Activated naive CD8-positive, alpha-beta T cell treated with anti-CD3 and anti-CD28 coated beads, Interleukin-2, amount 50 U/mL, for 24 hours (primary cell): ENCODE measurements around the gene IL7R.
"Not testable (repeated sequence)": the region's sequence is repeated elsewhere in the genome, so short reads cannot be mapped to it uniquely, and the experiment has no call there.

Experiments used
- ATAC-seq: fragments of 150-1000 bp; cut with Tn5 transposase; one replicate; pipeline ENCODE4 v1.10.0; 2021
- DNase-seq: peaks from one replicate; pipeline ENCODE4 v3.0.0; 2021
- H3K27ac Mint-ChIP-seq: one replicate; pipeline ENCODE4 v1.8.0; 2021; ENCODE audit warnings: mild to moderate bottlenecking, mixed read lengths
- H3K27me3 Mint-ChIP-seq: one replicate; pipeline ENCODE4 v1.8.0; 2021; ENCODE audit warnings: mixed read lengths
- H3K36me3 Mint-ChIP-seq: one replicate; pipeline ENCODE4 v1.8.0; 2021; ENCODE audit warnings: low read depth, mixed read lengths
- H3K4me1 Mint-ChIP-seq: one replicate; pipeline ENCODE4 v1.8.0; 2021; ENCODE audit warnings: mixed read lengths
- H3K4me3 Mint-ChIP-seq: one replicate; pipeline ENCODE4 v1.8.0; 2021; ENCODE audit warnings: mild to moderate bottlenecking, moderate library complexity, mixed read lengths
- H3K9me3 Mint-ChIP-seq: one replicate; pipeline ENCODE4 v1.8.0; 2021; ENCODE audit warnings: mixed read lengths

The IL7R gene

GRCh38 chr5:35876922-35877321, 20.2 kb downstream of the IL7R start:
- Mint-ChIP-seq H3K27me3 (no peaks in the 10 kb centered on the region), H3K4me3 (no peak overlapping the region), H3K27ac (peak overlapping the region; percentile 90), H3K36me3 (peaks cover 78% of the 10 kb centered on the region), H3K9me3 (peaks cover 8% of the 10 kb centered on the region), H3K4me1 (peaks cover 81% of the 10 kb centered on the region)
- ATAC-seq, result peak; percentile 43
- no peak for DNase-seq

GRCh38 chr5:35877655-35878054, 21.0 kb downstream of the IL7R start:
- Mint-ChIP-seq H3K9me3 (peaks cover 8% of the 10 kb centered on the region), H3K4me1 (peaks cover 86% of the 10 kb centered on the region), H3K27me3 (no peaks in the 10 kb centered on the region), H3K27ac (peak overlapping the region; percentile 90), H3K4me3 (peak overlapping the region; percentile 48), H3K36me3 (peaks cover 74% of the 10 kb centered on the region)
- DNase-seq (no peak), ATAC-seq (peak; percentile 80)

GRCh38 chr5:35878079-35878478, 21.4 kb downstream of the IL7R start:
- no peak for DNase-seq
- no peak for ATAC-seq
- Mint-ChIP-seq H3K4me1 (peaks cover 87% of the 10 kb centered on the region), H3K27me3 (no peaks in the 10 kb centered on the region), H3K36me3 (peaks cover 72% of the 10 kb centered on the region), H3K27ac (peak overlapping the region; percentile 90), H3K4me3 (peak overlapping the region; percentile 48), H3K9me3 (peaks cover 8% of the 10 kb centered on the region)

- no peak overlapping the region for H3K4me3 Mint-ChIP-seq
- DNase-seq, result no peak
- H3K4me1 Mint-ChIP-seq, result peaks cover 88% of the 10 kb centered on the region
These were observed 22.4 kb downstream of the IL7R start for GRCh38 chr5:35879096-35879495.

GRCh38 chr5:35879649-35880048, 23.0 kb downstream of the IL7R start:
- peaks cover 8% of the 10 kb centered on the region for H3K9me3 Mint-ChIP-seq
- no peak for ATAC-seq
- H3K36me3 Mint-ChIP-seq, result peaks cover 59% of the 10 kb centered on the region
- H3K27me3 Mint-ChIP-seq, result no peaks in the 10 kb centered on the region
- no peak overlapping the region for H3K4me3 Mint-ChIP-seq
- H3K4me1 Mint-ChIP-seq, result peaks cover 87% of the 10 kb centered on the region
- no peak for DNase-seq
- no peak overlapping the region for H3K27ac Mint-ChIP-seq

More at GRCh38 chr5:35879096-35879495, 22.4 kb downstream of the IL7R start:
- no peak for ATAC-seq
- Mint-ChIP-seq H3K27me3 (no peaks in the 10 kb centered on the region), H3K36me3 (peaks cover 65% of the 10 kb centered on the region), H3K9me3 (peaks cover 8% of the 10 kb centered on the region), H3K27ac (peak overlapping the region; percentile 44)

- no peak for ATAC-seq
- H3K27me3 Mint-ChIP-seq, result no peaks in the 10 kb centered on the region
- H3K27ac Mint-ChIP-seq, result peak overlapping the region; percentile 81
- peaks cover 85% of the 10 kb centered on the region for H3K4me1 Mint-ChIP-seq
- no peak for DNase-seq
- no peak overlapping the region for H3K4me3 Mint-ChIP-seq
- H3K9me3 Mint-ChIP-seq, result peaks cover 8% of the 10 kb centered on the region
- peaks cover 54% of the 10 kb centered on the region for H3K36me3 Mint-ChIP-seq
These were observed 23.5 kb downstream of the IL7R start for GRCh38 chr5:35880156-35880555.

GRCh38 chr5:35881758-35882157, 25.1 kb downstream of the IL7R start:
- Mint-ChIP-seq H3K9me3 (peaks cover 2% of the 10 kb centered on the region), H3K4me3 (no peak overlapping the region), H3K27me3 (no peaks in the 10 kb centered on the region), H3K27ac (peak overlapping the region; percentile 33), H3K4me1 (peaks cover 69% of the 10 kb centered on the region), H3K36me3 (peaks cover 38% of the 10 kb centered on the region)
- no peak for ATAC-seq
- no peak for DNase-seq

GRCh38 chr5:35884191-35884769, 27.6 kb downstream of the IL7R start:
- no peak for DNase-seq
- Mint-ChIP-seq H3K36me3 (peaks cover 15% of the 10 kb centered on the region), H3K9me3 (no peaks in the 10 kb centered on the region), H3K4me3 (peak overlapping the region; percentile 46), H3K27ac (peak overlapping the region; percentile 80), H3K27me3 (no peaks in the 10 kb centered on the region), H3K4me1 (peaks cover 45% of the 10 kb centered on the region)
- peak; percentile 92 for ATAC-seq

- DNase-seq (no peak), ATAC-seq (no peak)
- H3K36me3 Mint-ChIP-seq, result peaks cover 10% of the 10 kb centered on the region
- no peak overlapping the region for H3K27ac Mint-ChIP-seq
- no peaks in the 10 kb centered on the region for H3K27me3 Mint-ChIP-seq
- H3K4me1 Mint-ChIP-seq, result peaks cover 40% of the 10 kb centered on the region
- no peak overlapping the region for H3K4me3 Mint-ChIP-seq
- H3K9me3 Mint-ChIP-seq, result no peaks in the 10 kb centered on the region
These were observed 28.1 kb downstream of the IL7R start for GRCh38 chr5:35884773-35885172.

GRCh38 chr5:35886381-35886780, 29.7 kb downstream of the IL7R start:
- no peak for DNase-seq
- Mint-ChIP-seq H3K36me3 (peaks cover 4% of the 10 kb centered on the region), H3K4me1 (peaks cover 29% of the 10 kb centered on the region), H3K9me3 (no peaks in the 10 kb centered on the region), H3K4me3 (no peak overlapping the region), H3K27me3 (no peaks in the 10 kb centered on the region), H3K27ac (no peak overlapping the region)
- ATAC-seq, result no peak

- DNase-seq (no peak), ATAC-seq (no peak)
- no peak overlapping the region for H3K4me3 Mint-ChIP-seq
- no peak overlapping the region for H3K27ac Mint-ChIP-seq
- no peaks in the 10 kb centered on the region for H3K9me3 Mint-ChIP-seq
- H3K4me1 Mint-ChIP-seq, result peaks cover 22% of the 10 kb centered on the region
- no peaks in the 10 kb centered on the region for H3K27me3 Mint-ChIP-seq
- peaks cover 4% of the 10 kb centered on the region for H3K36me3 Mint-ChIP-seq
These were observed 30.8 kb downstream of the IL7R start for GRCh38 chr5:35887321-35888100.

GRCh38 chr5:35890021-35891020, 33.6 kb downstream of the IL7R start:
- no peak overlapping the region for H3K4me3 Mint-ChIP-seq
- H3K27me3 Mint-ChIP-seq, result no peaks in the 10 kb centered on the region
- H3K27ac Mint-ChIP-seq, result no peak overlapping the region
- H3K36me3 Mint-ChIP-seq, result no peaks in the 10 kb centered on the region
- no peaks in the 10 kb centered on the region for H3K9me3 Mint-ChIP-seq
- DNase-seq (no peak), ATAC-seq (no peak)
- no peaks in the 10 kb centered on the region for H3K4me1 Mint-ChIP-seq

- not testable (repeated sequence) for H3K27me3 Mint-ChIP-seq, DNase-seq, H3K9me3 Mint-ChIP-seq, H3K27ac Mint-ChIP-seq, H3K4me3 Mint-ChIP-seq, H3K36me3 Mint-ChIP-seq, H3K4me1 Mint-ChIP-seq, ATAC-seq
These were observed 36.1 kb downstream of the IL7R start for GRCh38 chr5:35892799-35893198.

GRCh38 chr5:35894131-35894530, 37.4 kb downstream of the IL7R start:
- no peaks in the 10 kb centered on the region for H3K27me3 Mint-ChIP-seq
- H3K9me3 Mint-ChIP-seq, result no peaks in the 10 kb centered on the region
- DNase-seq, result no peak
- H3K4me1 Mint-ChIP-seq, result peaks cover 5% of the 10 kb centered on the region
- no peaks in the 10 kb centered on the region for H3K36me3 Mint-ChIP-seq
- no peak overlapping the region for H3K27ac Mint-ChIP-seq
- ATAC-seq, result no peak
- no peak overlapping the region for H3K4me3 Mint-ChIP-seq
